HG03575 (cell line): ENCODE data around the gene PALM.

ENCODE experiments used
- ATAC-seq: cut with Tn5 transposase; IDR thresholded peaks from one replicate; pipeline ENCODE4 v1.9.1; 2021; ENCODE audit not compliant: unreplicated experiment, insufficient number of reproducible peaks, low FRiP score; ENCODE audit errors: extremely low read depth

The PALM gene

GRCh38 chr19:765179-765738 is 56.5 kb downstream of the PALM start:
- no peak for ATAC-seq

DNA sequence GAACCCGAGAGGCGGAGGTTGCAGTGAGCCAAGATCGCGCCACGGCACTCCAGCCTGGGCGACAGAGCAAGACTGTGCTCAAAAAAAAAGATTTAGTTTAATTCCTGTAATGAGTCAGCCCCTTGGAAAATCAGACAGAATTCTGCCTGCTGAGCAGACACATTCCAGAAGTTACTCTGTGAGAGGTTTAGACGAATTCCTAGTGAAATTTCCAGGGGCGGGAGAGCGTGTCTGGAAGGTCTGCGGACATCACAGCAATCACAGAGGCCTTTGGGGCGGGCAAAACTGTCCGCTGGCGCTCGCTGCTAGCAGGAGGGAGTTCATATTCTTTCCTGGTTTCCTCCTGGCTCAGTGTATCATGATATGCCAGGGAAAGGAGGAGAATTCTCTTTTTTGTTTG is 59.7 kb downstream of the PALM start:
- no peak for ATAC-seq

- ATAC-seq = no peak
Measured at GRCh38 chr19:769616-770015, 60.9 kb downstream of the PALM start.

GRCh38 chr19:771332-771785 is 62.6 kb downstream of the PALM start:
- no peak for ATAC-seq

- ATAC-seq = no peak
Measured at GRCh38 chr19:772063-772462, 63.3 kb downstream of the PALM start.

- no peak for ATAC-seq
Measured at GRCh38 chr19:772730-773436, 64.1 kb downstream of the PALM start.

- ATAC-seq = no peak
Measured at GRCh38 chr19:776549-776948, 67.8 kb downstream of the PALM start.

GRCh38 chr19:778910-779653 is 70.3 kb downstream of the PALM start:
- no peak for ATAC-seq

GRCh38 chr19:780935-781334 is 72.2 kb downstream of the PALM start:
- no peak for ATAC-seq

DNA sequence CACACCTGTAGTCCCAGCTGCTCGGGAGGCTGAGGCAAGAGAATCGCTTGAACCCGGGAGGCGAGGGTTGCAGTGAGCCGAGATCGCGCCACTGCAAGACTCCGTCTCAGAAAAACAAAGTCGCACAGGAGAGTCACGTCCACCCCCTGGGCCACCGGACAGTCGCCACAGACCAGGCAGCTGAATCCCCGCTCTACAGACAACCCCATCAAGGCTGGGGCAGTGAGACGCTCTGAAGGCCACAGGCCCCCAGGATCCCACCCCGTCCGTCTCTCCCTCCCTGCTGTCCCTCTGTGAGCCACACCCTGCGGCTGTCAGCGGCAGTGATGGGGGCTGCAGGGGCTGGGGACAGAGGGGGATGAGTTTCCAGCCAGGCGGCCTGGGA is 73.1 kb downstream of the PALM start:
- no peak for ATAC-seq

GRCh38 chr19:782185-782877 is 73.6 kb downstream of the PALM start:
- no peak for ATAC-seq

- no peak for ATAC-seq
Measured at GRCh38 chr19:782878-783668, 74.3 kb downstream of the PALM start.

DNA sequence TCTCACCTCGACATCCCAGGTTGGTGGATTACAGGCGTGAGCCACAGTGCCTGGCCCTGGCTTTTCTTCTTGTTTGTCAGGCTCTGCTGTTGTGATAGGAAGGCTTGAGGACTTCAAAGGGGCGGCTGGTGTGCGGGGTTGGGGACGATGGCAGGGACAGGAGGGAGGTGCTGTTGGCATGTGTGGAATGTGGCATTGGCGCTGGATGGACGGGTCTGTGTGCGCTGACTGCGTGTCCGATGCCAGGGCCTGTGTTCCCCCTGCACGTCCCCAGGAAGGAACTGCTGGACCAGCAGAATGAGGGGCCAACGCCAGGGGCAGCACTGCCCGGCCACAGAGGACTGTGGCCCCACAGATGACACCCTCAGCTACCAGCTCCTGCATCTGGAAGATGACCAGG is 75.8 kb downstream of the PALM start:
- ATAC-seq = no peak

GRCh38 chr19:787536-787935 is 78.8 kb downstream of the PALM start:
- ATAC-seq = no peak

- no peak for ATAC-seq
Measured at GRCh38 chr19:788686-788982, 79.9 kb downstream of the PALM start.

DNA sequence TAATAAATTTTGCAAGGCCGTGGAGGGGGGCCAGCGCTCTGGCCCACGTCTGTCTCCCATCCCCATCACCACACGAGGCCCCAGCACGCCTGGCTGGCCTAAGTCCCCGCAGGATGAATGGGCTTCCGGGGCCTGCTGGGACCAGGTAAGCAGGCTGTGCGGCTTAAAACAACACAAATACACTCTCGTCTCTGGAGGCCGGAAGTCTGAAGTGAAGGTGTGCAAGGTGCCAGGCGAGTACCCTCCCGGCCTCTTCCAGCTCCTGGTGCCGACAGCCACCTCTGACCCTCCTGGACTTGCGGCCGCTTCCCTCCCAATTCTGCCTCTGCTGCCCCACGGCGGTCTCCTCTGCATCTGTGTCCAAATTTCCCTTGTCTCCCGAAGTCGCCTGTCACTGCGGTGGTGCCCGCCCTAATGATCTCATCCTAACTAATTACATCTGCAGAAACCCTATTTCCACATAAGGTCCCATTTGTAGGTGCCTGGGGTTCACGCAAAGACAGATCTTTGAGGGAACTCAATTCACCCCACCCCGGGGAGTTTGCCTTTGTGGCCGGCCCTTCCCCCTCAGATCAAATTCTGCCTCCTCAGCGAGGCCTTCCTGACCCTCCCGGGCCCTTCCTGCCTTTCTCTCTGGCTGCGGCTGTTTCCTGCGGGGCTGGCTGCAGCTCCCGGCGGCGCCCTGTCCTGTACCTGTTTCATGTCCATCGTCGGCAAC is 80.4 kb downstream of the PALM start:
- ATAC-seq = no peak

DNA sequence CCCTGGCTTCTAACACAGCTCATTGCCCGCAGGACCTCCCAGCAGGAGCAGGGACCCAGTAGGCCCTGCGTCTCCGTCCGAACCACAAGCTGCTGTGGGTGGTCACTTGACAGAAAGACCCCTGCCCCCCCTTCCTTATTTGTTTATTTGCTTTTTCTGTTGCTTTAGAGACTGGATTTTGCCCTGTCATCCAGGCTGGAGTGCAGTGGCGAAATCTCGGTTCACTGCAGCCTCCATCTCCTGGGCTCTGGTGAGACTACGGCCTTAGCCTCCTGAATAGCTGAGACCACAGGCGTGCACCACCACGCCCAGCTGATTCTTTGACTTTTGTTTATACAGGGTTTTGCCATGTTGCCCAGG is 80.9 kb downstream of the PALM start:
- ATAC-seq = no peak

- ATAC-seq = no peak
Measured at GRCh38 chr19:791007-791566, 82.4 kb downstream of the PALM start.
